ENCODE data around the gene KATNAL1. TPM values are rescaled to one million over a fixed set of nuclear protein-coding genes. Genes with fewer than 3 reads are reported as not detected.
"Not testable (repeated sequence)": the region's sequence is repeated elsewhere in the genome, so short reads cannot be mapped to it uniquely, and the experiment has no call there.

The KATNAL1 gene
- total RNA-seq, 3 donors from 2014 or later = 3.3 to 5.2 (median 4.0) TPM

DNA sequence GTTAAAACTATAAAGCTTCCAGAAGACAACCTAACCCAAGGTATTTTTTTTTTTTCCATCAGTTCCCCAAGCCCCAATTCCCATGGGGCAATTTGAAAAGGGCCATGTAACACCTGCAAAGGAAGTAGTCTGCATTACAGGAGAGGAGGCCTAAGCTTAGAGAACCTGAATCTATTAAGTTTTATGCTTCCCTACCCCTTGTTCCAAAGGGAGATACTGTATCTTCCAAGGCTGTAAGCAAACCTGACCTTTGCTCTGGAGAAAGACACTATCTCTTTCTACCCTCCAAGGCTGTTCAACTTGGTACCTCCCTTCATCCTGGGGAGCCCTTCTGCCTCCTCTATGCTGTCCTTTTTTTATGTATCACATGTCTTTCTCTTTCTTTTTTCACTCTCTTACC, 15.0 kb downstream of the KATNAL1 start:
- Mint-ChIP-seq H3K4me3 (no peak overlapping the region), H3K36me3 (ENCODE audit: insufficient read depth) (no peaks in the 10 kb centered on the region), H3K9me3 (no peaks in the 10 kb centered on the region), H3K4me1 (ENCODE audit: low read depth) (peaks cover 11% of the 10 kb centered on the region), H3K27me3 (ENCODE audit: low read depth) (no peaks in the 10 kb centered on the region)
- ATAC-seq (no peak), DNase-seq (no peak)

- H3K4me1 Mint-ChIP-seq (ENCODE audit: low read depth) = peaks cover 11% of the 10 kb centered on the region
- H3K4me3 Mint-ChIP-seq = no peak overlapping the region
- ATAC-seq (no peak), DNase-seq (no peak)
- H3K27me3 Mint-ChIP-seq (ENCODE audit: low read depth) = no peaks in the 10 kb centered on the region
- no peaks in the 10 kb centered on the region for H3K36me3 Mint-ChIP-seq (ENCODE audit: insufficient read depth)
- no peaks in the 10 kb centered on the region for H3K9me3 Mint-ChIP-seq
Measured at GRCh38 chr13:30290812-30291436, 16.4 kb downstream of the KATNAL1 start.

DNA sequence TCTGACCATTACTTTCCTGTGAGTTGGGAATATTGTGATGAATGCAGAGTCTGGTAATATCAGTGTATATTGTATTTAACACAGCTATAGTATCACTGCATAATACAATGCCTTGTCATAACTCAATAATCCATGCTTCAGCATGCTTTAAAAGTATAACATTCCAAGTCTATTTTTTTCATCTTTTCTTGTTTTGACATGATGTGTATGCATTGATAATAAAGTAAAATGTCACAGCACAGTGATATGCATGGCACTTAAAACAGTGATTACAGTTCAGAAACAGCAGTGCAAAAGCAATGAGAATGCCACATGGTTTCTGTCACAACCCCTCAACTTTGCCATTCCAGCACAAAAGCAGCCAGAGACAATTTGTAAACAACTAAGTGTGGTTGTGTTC, 17.8 kb downstream of the KATNAL1 start:
- peaks cover 2% of the 10 kb centered on the region for H3K9me3 Mint-ChIP-seq
- no peak for ATAC-seq
- H3K27me3 Mint-ChIP-seq (ENCODE audit: low read depth) = no peaks in the 10 kb centered on the region

DNA sequence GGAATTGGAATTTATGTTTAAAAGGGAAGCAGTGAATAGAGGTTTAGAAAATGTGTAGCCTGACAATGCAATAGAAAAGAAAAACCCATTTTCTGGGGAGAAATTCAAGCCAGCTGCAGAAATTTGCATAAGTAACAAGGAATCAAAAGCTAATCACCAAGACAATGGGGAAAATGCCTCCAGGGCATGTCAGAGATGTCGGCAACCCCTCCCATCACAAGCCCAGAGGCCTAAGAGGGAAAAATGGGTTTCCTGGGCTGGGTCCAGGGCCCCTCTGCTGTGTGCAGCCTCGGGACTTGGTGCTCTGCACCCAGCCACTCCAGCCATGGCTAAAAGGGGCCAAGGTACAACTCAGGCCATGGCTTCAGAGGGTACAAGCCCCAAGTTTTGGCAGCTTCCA, 21.3 kb downstream of the KATNAL1 start:
- not testable (repeated sequence) for H3K4me1 Mint-ChIP-seq (ENCODE audit: low read depth); ATAC-seq; DNase-seq; H3K36me3 Mint-ChIP-seq (ENCODE audit: insufficient read depth); H3K27me3 Mint-ChIP-seq (ENCODE audit: low read depth); H3K4me3 Mint-ChIP-seq; H3K9me3 Mint-ChIP-seq

More for the DNA sequence above, 17.8 kb downstream of the KATNAL1 start:
- no peak for DNase-seq
- H3K4me3 Mint-ChIP-seq = no peak overlapping the region
- peaks cover 11% of the 10 kb centered on the region for H3K4me1 Mint-ChIP-seq (ENCODE audit: low read depth)
- H3K36me3 Mint-ChIP-seq (ENCODE audit: insufficient read depth) = no peaks in the 10 kb centered on the region

- H3K9me3 Mint-ChIP-seq = no peaks in the 10 kb centered on the region
- ATAC-seq = no peak
- DNase-seq = no peak
- H3K4me3 Mint-ChIP-seq = no peak overlapping the region
- H3K27me3 Mint-ChIP-seq (ENCODE audit: low read depth) = no peaks in the 10 kb centered on the region
- H3K36me3 Mint-ChIP-seq (ENCODE audit: insufficient read depth) = no peaks in the 10 kb centered on the region
- H3K4me1 Mint-ChIP-seq (ENCODE audit: low read depth) = peaks cover 9% of the 10 kb centered on the region
Measured at GRCh38 chr13:30276178-30276577, 31.2 kb downstream of the KATNAL1 start.

- Mint-ChIP-seq H3K4me1 (ENCODE audit: low read depth) (peaks cover 9% of the 10 kb centered on the region), H3K27me3 (ENCODE audit: low read depth) (no peaks in the 10 kb centered on the region), H3K36me3 (ENCODE audit: insufficient read depth) (no peaks in the 10 kb centered on the region), H3K9me3 (no peaks in the 10 kb centered on the region), H3K4me3 (no peak overlapping the region)
- ATAC-seq = no peak
- no peak for DNase-seq
Measured at GRCh38 chr13:30274083-30274482, 33.3 kb downstream of the KATNAL1 start.

- not testable (repeated sequence) for H3K36me3 Mint-ChIP-seq (ENCODE audit: insufficient read depth); H3K9me3 Mint-ChIP-seq; ATAC-seq; DNase-seq; H3K4me1 Mint-ChIP-seq (ENCODE audit: low read depth); H3K27me3 Mint-ChIP-seq (ENCODE audit: low read depth); H3K4me3 Mint-ChIP-seq
Measured at GRCh38 chr13:30270035-30270434, 37.3 kb downstream of the KATNAL1 start.

DNA sequence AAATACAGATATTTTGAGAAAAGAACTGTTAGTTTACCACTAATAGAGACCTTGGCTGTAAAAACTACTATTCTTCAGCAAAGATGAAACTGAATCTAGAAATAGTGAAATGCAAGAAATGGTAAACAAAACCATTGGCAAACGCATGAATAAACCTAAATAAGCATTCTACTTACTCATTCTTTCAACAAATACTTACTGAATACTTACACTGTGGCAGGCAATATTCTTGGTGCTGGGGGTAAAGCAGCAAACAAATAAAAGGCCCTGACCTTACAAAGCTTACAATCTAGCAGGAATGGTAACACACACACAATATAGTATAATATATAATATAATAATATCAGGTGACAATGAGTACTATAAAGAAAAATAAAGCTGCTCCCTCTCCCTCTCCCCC, 38.7 kb downstream of the KATNAL1 start:
- no peaks in the 10 kb centered on the region for H3K9me3 Mint-ChIP-seq
- H3K27me3 Mint-ChIP-seq (ENCODE audit: low read depth) = no peaks in the 10 kb centered on the region
- H3K36me3 Mint-ChIP-seq (ENCODE audit: insufficient read depth) = no peaks in the 10 kb centered on the region
- H3K4me1 Mint-ChIP-seq (ENCODE audit: low read depth) = peaks cover 3% of the 10 kb centered on the region
- no peak overlapping the region for H3K4me3 Mint-ChIP-seq
- DNase-seq = no peak
- ATAC-seq = no peak

- no peak overlapping the region for H3K4me3 Mint-ChIP-seq
- H3K9me3 Mint-ChIP-seq = no peaks in the 10 kb centered on the region
- no peaks in the 10 kb centered on the region for H3K36me3 Mint-ChIP-seq (ENCODE audit: insufficient read depth)
- no peak for DNase-seq
- no peaks in the 10 kb centered on the region for H3K27me3 Mint-ChIP-seq (ENCODE audit: low read depth)
- no peak for ATAC-seq
- H3K4me1 Mint-ChIP-seq (ENCODE audit: low read depth) = peaks cover 3% of the 10 kb centered on the region
Measured at GRCh38 chr13:30266756-30267155, 40.6 kb downstream of the KATNAL1 start.

GRCh38 chr13:30259149-30259733, 48.1 kb downstream of the KATNAL1 start:
- H3K36me3 Mint-ChIP-seq (ENCODE audit: insufficient read depth); DNase-seq; H3K27me3 Mint-ChIP-seq (ENCODE audit: low read depth); H3K4me3 Mint-ChIP-seq; H3K4me1 Mint-ChIP-seq (ENCODE audit: low read depth); ATAC-seq; H3K9me3 Mint-ChIP-seq: not testable (repeated sequence)

DNA sequence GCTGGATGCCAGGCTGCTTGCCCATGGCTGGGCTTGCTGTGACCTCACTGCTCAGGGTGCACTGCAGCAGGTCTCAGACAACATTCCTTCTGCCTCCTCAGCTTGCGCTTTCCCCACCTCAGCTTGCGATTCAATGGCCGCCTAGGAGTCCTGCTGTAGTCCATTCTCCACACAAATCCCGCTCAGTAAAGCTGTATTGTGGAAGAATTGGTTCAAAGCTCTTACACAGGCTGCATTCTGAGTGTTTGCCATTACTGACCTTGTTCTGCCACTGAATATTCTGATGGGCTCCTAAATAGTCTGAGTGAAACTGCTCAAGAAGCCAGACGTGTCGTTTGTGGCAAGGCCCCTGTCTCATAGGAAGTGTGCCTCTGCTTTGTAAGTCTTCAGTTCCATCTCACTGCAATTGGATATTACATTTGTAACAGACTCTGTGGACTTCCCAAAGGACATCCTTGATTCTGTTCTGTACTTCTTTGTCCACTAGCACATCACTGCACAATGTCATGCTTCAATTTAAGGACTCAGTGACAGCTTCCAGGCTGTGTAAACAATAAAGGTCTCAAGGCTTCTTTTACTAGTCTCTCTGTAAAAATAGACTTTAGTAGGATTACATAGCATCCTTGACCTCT, 49.8 kb downstream of the KATNAL1 start:
- no peak for ATAC-seq

DNA sequence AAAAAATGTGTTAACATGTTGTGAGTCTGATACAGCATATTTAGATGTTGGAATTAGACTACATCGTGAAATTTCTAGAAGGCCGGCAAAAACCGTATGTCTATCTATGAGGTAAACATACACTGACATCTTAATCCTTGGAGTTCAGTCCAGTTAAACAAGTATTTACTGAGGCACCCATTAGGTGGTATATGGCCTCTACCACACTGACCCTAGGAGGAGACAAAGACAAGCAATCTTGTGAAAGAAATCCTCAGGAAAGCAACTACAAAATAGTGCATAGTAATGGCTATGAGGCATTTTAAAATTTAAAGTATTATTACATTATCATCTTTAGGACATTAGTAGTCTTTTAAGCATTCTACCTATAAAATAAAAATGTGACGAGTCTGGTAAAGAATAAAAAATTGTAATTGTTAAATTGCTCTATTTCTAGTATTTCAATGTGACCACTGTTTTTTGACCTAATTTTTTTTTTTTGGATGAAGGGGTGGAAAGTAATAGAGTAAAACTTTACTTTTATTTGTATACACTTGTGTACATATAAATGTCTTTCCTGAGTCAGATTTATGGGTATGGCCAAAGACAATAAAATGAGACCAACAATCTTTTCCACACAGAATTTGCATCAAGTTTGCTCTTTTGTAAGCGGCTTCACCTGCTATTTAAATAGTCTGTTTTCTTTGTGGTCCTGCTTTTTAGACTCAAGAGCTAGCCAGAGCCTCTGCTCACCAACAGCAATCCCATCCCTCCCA, 50.5 kb downstream of the KATNAL1 start:
- H3K4me1 Mint-ChIP-seq (ENCODE audit: low read depth) = peaks cover 13% of the 10 kb centered on the region
- no peak overlapping the region for H3K4me3 Mint-ChIP-seq
- no peaks in the 10 kb centered on the region for H3K27me3 Mint-ChIP-seq (ENCODE audit: low read depth)

More for the DNA sequence above, 49.8 kb downstream of the KATNAL1 start:
- H3K4me3 Mint-ChIP-seq = no peak overlapping the region
- no peak for DNase-seq
- no peaks in the 10 kb centered on the region for H3K27me3 Mint-ChIP-seq (ENCODE audit: low read depth)
- H3K4me1 Mint-ChIP-seq (ENCODE audit: low read depth) = peaks cover 13% of the 10 kb centered on the region
- no peaks in the 10 kb centered on the region for H3K36me3 Mint-ChIP-seq (ENCODE audit: insufficient read depth)
- H3K9me3 Mint-ChIP-seq = no peaks in the 10 kb centered on the region

DNA sequence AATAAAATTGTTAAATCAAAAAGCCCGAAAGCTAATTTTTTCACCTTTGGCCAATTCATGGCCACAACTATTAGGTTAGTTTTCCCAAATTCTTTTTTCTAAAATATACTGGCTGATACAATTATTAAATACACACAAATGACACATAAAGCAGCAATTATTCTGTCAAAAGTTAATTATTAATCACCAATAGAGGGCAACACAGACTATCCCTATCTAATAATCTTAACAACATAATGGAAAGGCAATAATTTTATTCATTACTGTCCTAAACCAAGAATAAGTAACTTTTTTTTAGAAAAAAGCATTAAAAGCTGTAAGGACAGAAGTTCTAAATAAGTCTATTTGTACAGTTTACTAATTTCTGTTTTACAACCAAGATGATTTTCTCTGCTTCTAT, 51.7 kb downstream of the KATNAL1 start:
- peaks cover 3% of the 10 kb centered on the region for H3K9me3 Mint-ChIP-seq
- no peak overlapping the region for H3K4me3 Mint-ChIP-seq
- no peaks in the 10 kb centered on the region for H3K27me3 Mint-ChIP-seq (ENCODE audit: low read depth)
- ATAC-seq (no peak), DNase-seq (no peak)
- H3K4me1 Mint-ChIP-seq (ENCODE audit: low read depth) = peaks cover 13% of the 10 kb centered on the region
- peaks cover 1% of the 10 kb centered on the region for H3K36me3 Mint-ChIP-seq (ENCODE audit: insufficient read depth)

More for the DNA sequence above, 50.5 kb downstream of the KATNAL1 start:
- Mint-ChIP-seq H3K36me3 (ENCODE audit: insufficient read depth) (no peaks in the 10 kb centered on the region), H3K9me3 (no peaks in the 10 kb centered on the region)
- no peak for DNase-seq
- ATAC-seq = no peak

DNA sequence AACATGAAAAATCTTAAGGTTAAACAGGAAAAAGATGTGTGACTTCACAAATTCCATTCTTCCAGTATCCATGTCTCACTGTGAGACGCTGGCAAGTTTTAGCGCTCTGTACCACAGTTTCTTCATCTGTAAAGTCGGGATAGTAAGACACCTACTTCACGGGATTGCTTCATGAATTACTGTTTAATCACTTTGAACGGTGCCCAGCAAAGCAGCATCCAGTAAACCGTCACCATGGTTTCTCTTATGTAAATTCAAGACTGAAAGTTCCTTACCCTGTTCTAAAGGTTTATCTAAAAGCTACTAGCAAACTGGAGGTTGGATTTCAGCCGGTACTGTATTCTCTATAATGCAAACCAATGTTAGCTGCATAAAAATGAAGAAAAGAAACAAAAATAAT, 53.5 kb downstream of the KATNAL1 start:
- no peak for DNase-seq
- Mint-ChIP-seq H3K27me3 (ENCODE audit: low read depth) (no peaks in the 10 kb centered on the region), H3K4me1 (ENCODE audit: low read depth) (peaks cover 6% of the 10 kb centered on the region), H3K36me3 (ENCODE audit: insufficient read depth) (peaks cover 4% of the 10 kb centered on the region), H3K4me3 (peak overlapping the region; percentile 31), H3K9me3 (peaks cover 3% of the 10 kb centered on the region)
- ATAC-seq = no peak
